H9 (cell line): Measurements from ENCODE around the gene PRMT2. TPM values are rescaled to one million over a fixed set of nuclear protein-coding genes. Genes with fewer than 3 reads are reported as not detected.

Experiments
- DNase-seq: peaks from one replicate; pipeline ENCODE4 v3.0.0-alpha.2; 2017
- H2AFZ ChIP-seq: one replicate; pipeline ENCODE4 v1.6.1; 2013; ENCODE audit warnings: mild to moderate bottlenecking, low read length, control low read depth, moderate library complexity
- H2AK5ac ChIP-seq: 2 replicates; pipeline ENCODE4 v1.6.1; 2013; ENCODE audit warnings: low read length, control low read depth, mixed read lengths; ENCODE audit not compliant: insufficient read length
- H2BK120ac ChIP-seq: one replicate; pipeline ENCODE4 v1.6.1; 2013; ENCODE audit warnings: low read depth, mild to moderate bottlenecking, low read length, control low read depth, inconsistent platforms; ENCODE audit not compliant: poor library complexity, severe bottlenecking
- H2BK12ac ChIP-seq: 2 replicates; pipeline ENCODE4 v1.6.1; 2013; ENCODE audit warnings: low read length, control low read depth, mixed read lengths, low read depth; ENCODE audit not compliant: insufficient read length
- H2BK15ac ChIP-seq: 2 replicates; pipeline ENCODE4 v1.6.1; 2013; ENCODE audit warnings: low read depth, low read length, control low read depth
- H2BK20ac ChIP-seq: one replicate; pipeline ENCODE4 v1.6.1; 2013; ENCODE audit warnings: low read depth, mild to moderate bottlenecking, low read length, control low read depth, inconsistent platforms; ENCODE audit not compliant: poor library complexity, severe bottlenecking
- H2BK5ac ChIP-seq: 2 replicates; pipeline ENCODE4 v1.6.1; 2013; ENCODE audit warnings: low read length, control low read depth, mixed read lengths; ENCODE audit not compliant: insufficient read length
- H3K14ac ChIP-seq: 2 replicates; pipeline ENCODE4 v1.6.1; 2013; ENCODE audit warnings: low read length, control low read depth; ENCODE audit not compliant: insufficient read depth
- H3K18ac ChIP-seq: 2 replicates; pipeline ENCODE4 v1.6.1; 2013; ENCODE audit warnings: low read depth, mild to moderate bottlenecking, mixed read lengths, low read length, control low read depth; ENCODE audit not compliant: insufficient read length
- H3K23ac ChIP-seq: 2 replicates; pipeline ENCODE4 v1.6.1; 2013; ENCODE audit warnings: low read length, control low read depth, mixed read lengths, low read depth; ENCODE audit not compliant: insufficient read length
- H3K23me2 ChIP-seq: 2 replicates; pipeline ENCODE4 v1.6.1; 2013; ENCODE audit warnings: low read depth, mild to moderate bottlenecking, mixed read lengths, low read length, control low read depth; ENCODE audit not compliant: insufficient read length, poor library complexity, severe bottlenecking
- H3K27ac ChIP-seq: 2 replicates; pipeline ENCODE4 v1.5.1; 2013; ENCODE audit warnings: low read length, control low read depth, mixed read lengths, low read depth; ENCODE audit not compliant: insufficient read length
- H3K27me3 ChIP-seq: 2 replicates; pipeline ENCODE4 v1.6.1; 2013; ENCODE audit warnings: low read length, control low read depth, inconsistent platforms; ENCODE audit not compliant: insufficient read depth
- H3K4ac ChIP-seq: 2 replicates; pipeline ENCODE4 v1.6.1; 2013; ENCODE audit warnings: low read depth, mild to moderate bottlenecking, control low read depth, inconsistent platforms, low read length, moderate library complexity
- H3K4me1 ChIP-seq: 2 replicates; pipeline ENCODE4 v1.6.1; 2013; ENCODE audit warnings: low read length, control low read depth, inconsistent platforms; ENCODE audit not compliant: insufficient read depth
- H3K4me2 ChIP-seq: 2 replicates; pipeline ENCODE4 v1.6.1; 2013; ENCODE audit warnings: low read length, control low read depth, mixed read lengths; ENCODE audit not compliant: insufficient read length, insufficient read depth
- H3K56ac ChIP-seq: 2 replicates; pipeline ENCODE4 v1.6.1; 2013; ENCODE audit warnings: low read depth, mild to moderate bottlenecking, mixed read lengths, low read length, control low read depth; ENCODE audit not compliant: insufficient read length
- H3K79me1 ChIP-seq: 2 replicates; pipeline ENCODE4 v1.6.1; 2013; ENCODE audit warnings: low read depth, mild to moderate bottlenecking, moderate library complexity, low read length, control low read depth, inconsistent platforms; ENCODE audit not compliant: insufficient read depth, poor library complexity, severe bottlenecking
- H3K79me2 ChIP-seq: 2 replicates; pipeline ENCODE4 v1.6.1; 2013; ENCODE audit warnings: low read length, control low read depth, inconsistent platforms; ENCODE audit not compliant: insufficient read depth
- H3K9ac ChIP-seq: 2 replicates; pipeline ENCODE4 v1.6.1; 2013; ENCODE audit warnings: low read length, control low read depth, mixed read lengths; ENCODE audit not compliant: insufficient read length; ENCODE audit errors: extremely low read depth
- H3K9me3 ChIP-seq: one replicate; pipeline ENCODE4 v1.6.1; 2013; ENCODE audit warnings: low read depth, low read length, inconsistent platforms; ENCODE audit not compliant: control insufficient read depth
- H3T11ph ChIP-seq: one replicate; pipeline ENCODE4 v1.6.1; 2013; ENCODE audit warnings: mild to moderate bottlenecking, low read length, control low read depth, inconsistent platforms
- H4K20me1 ChIP-seq: one replicate; pipeline ENCODE4 v1.6.1; 2013; ENCODE audit not compliant: control insufficient read depth, insufficient read length, insufficient read depth
- H4K5ac ChIP-seq: 2 replicates; pipeline ENCODE4 v1.6.1; 2013; ENCODE audit warnings: low read depth, mild to moderate bottlenecking, mixed read lengths, low read length, control low read depth; ENCODE audit not compliant: insufficient read length
- H4K8ac ChIP-seq: replicated peaks from 2 replicates; pipeline ENCODE4 v1.6.1; 2013; ENCODE audit warnings: low read length, control low read depth, mixed read lengths, low read depth; ENCODE audit not compliant: insufficient read length
- H4K91ac ChIP-seq: 2 replicates; pipeline ENCODE4 v1.6.1; 2013; ENCODE audit warnings: low read depth, mild to moderate bottlenecking, moderate library complexity, mixed read lengths, low read length, control low read depth; ENCODE audit not compliant: insufficient read length
- H3K27ac Mint-ChIP-seq, 3 experiments: 2 replicates in 2 of 3; 3 replicates in 1 of 3; pipeline ENCODE4 v1.8.0; 2020 to 2021; ENCODE audit warnings: mixed read lengths in 3 of 3, mild to moderate bottlenecking in 1 of 3, moderate library complexity in 1 of 3
- H3K27me3 Mint-ChIP-seq: 2 replicates; pipeline ENCODE4 v1.8.0; 2021; ENCODE audit warnings: low read depth, mild to moderate bottlenecking, moderate library complexity, mixed read lengths
- H3K36me3 Mint-ChIP-seq, 3 experiments: 2 replicates in 2 of 3; 3 replicates in 1 of 3; pipeline ENCODE4 v1.8.0; 2020 to 2021; ENCODE audit warnings: low read depth in 3 of 3, mixed read lengths in 3 of 3; ENCODE audit not compliant: insufficient read depth in 1 of 3
- H3K4me1 Mint-ChIP-seq, 2 experiments: 2 replicates each; pipeline ENCODE4 v1.8.0; 2020; ENCODE audit warnings: mixed read lengths in 2 of 2
- H3K4me3 Mint-ChIP-seq, 2 experiments: 2 replicates in 1 of 2; 3 replicates in 1 of 2; pipeline ENCODE4 v1.8.0; 2020 to 2021; ENCODE audit warnings: mild to moderate bottlenecking in 2 of 2, mixed read lengths in 2 of 2, moderate library complexity in 1 of 2
- H3K9me3 Mint-ChIP-seq, 2 experiments: 2 replicates in 1 of 2; 3 replicates in 1 of 2; pipeline ENCODE4 v1.8.0; 2020; ENCODE audit warnings: mild to moderate bottlenecking in 2 of 2, mixed read lengths in 2 of 2, moderate library complexity in 1 of 2
- CTCF ChIP-seq: fragments of 200-600 bp; sonication (generic); conservative IDR thresholded peaks from 3 replicates; pipeline ENCODE4 v1.8.0; 2021; ENCODE audit warnings: antibody characterized with exemption, mild to moderate bottlenecking
- WGBS: extraction: QIAGEN DNeasy Blood & Tissue Kit; methylation state at CpG from one replicate; pipeline ENCODE4 v1.1.7; 2013; ENCODE audit warnings: missing lambda C conversion rate, low lambda C conversion rate, mixed read lengths; ENCODE audit not compliant: insufficient read length; ENCODE audit errors: extremely low coverage; 5-methylcytosine and 5-hydroxymethylcytosine counted together
- total RNA-seq: library from RNA; stranded (reverse); gene quantifications from 2 replicates; pipeline ENCODE4 v1.2.1, GENCODE V29; 2021

Gene PRMT2
- total RNA-seq, 1 experiment from 2014 or later = 53.7 TPM

DNA sequence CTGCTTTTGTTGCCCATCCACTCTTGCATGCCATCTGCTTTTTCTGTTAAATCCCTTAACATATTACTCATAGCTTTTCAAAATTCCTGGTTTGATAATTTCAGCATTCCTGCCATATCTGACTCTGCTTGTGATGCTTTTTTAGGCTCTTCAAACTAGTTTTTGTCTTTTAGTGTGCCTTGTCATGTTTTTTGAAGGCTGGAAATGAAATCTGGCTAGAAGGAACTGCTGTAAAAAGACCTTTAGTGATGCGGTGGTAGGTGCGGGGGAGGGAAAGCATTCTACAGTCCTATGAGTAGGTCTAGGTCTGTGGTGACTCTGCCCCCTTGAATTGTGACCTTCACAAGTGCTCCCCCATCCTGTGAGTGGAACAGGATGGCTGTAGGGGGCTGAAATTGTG lies 15.6 kb upstream of the PRMT2 start:
- Histone ChIP-seq H3K4me1 (no peaks in the 10 kb centered on the region), H4K20me1 (no peaks in the 10 kb centered on the region), H2AK5ac (no peak overlapping the region), H3K4ac (no peak overlapping the region), H3K9me3 (no peaks in the 10 kb centered on the region), H2AFZ (no peak overlapping the region), H3K79me2 (no peaks in the 10 kb centered on the region), H2BK120ac (no peak overlapping the region), H2BK12ac (no peak overlapping the region), H3K9ac (no peak overlapping the region), H3K4me2 (no peak overlapping the region), H2BK15ac (no peak overlapping the region), H2BK5ac (no peak overlapping the region), H3K18ac (no peak overlapping the region), H3K14ac (no peak overlapping the region), H4K8ac (no peak overlapping the region), H3K79me1 (no peaks in the 10 kb centered on the region), H3K23me2 (no peaks in the 10 kb centered on the region), H2BK20ac (no peak overlapping the region), H4K91ac (no peak overlapping the region), H3T11ph (no peak overlapping the region), H4K5ac (no peak overlapping the region), H3K27ac (no peak overlapping the region), H3K56ac (no peak overlapping the region), H3K27me3 (no peaks in the 10 kb centered on the region), H3K23ac (no peak overlapping the region)
- Mint-ChIP-seq H3K27me3 (peaks cover 9% of the 10 kb centered on the region), H3K9me3 (no peaks in the 10 kb centered on the region), H3K4me3 (no peak overlapping the region), H3K36me3 (no peaks in the 10 kb centered on the region; a peak in 1 of 7 replicates), H3K27ac (no peak overlapping the region), H3K4me1 (peaks cover 19 to 23% of the 10 kb centered on the region in 2 experiments)
- no peak for DNase-seq
- TF ChIP-seq CTCF = no peak
- WGBS = no CpG with 5 or more reads among the region's 2 CpGs
